Kidney epithelial cell (primary cell): Measurements from ENCODE around the gene ING2. TPM values are rescaled to one million over a fixed set of nuclear protein-coding genes. Genes with fewer than 3 reads are reported as not detected.
A peak's percentile ranks its signal among the peaks of the same experiment; 100 is the strongest.

ENCODE experiments used
- DNase-seq: peaks from one replicate; pipeline ENCODE4 v3.0.0-alpha.2; 2010; ENCODE audit warnings: low read depth
- H3K27me3 ChIP-seq: 2 replicates; pipeline ENCODE4 v1.6.0; 2011; ENCODE audit warnings: low read length; ENCODE audit not compliant: control insufficient read depth, insufficient read depth
- H3K36me3 ChIP-seq: 2 replicates; pipeline ENCODE4 v1.5.1; 2011; ENCODE audit warnings: low read length; ENCODE audit not compliant: control insufficient read depth, insufficient read depth
- H3K4me3 ChIP-seq: 2 replicates; pipeline ENCODE4 v1.5.1; 2011; ENCODE audit warnings: low read depth, mild to moderate bottlenecking, control low read depth, low read length
- CTCF ChIP-seq: IDR thresholded peaks from 2 replicates; pipeline ENCODE4 v1.5.1; 2011; ENCODE audit warnings: mild to moderate bottlenecking, moderate library complexity, low read length, control low read depth, inconsistent platforms; ENCODE audit not compliant: insufficient read depth, poor library complexity, severe bottlenecking
- total RNA-seq: library from RNA; depleted of rRNA; stranded (reverse); fragments of >200 nt; gene quantifications from 2 replicates; pipeline ENCODE4 v1.2.3, GENCODE V29; 2015

The ING2 gene
- total RNA-seq, 1 donor from 2014 or later = 9.9 TPM

- TF ChIP-seq CTCF = no peak
- no peaks in the 10 kb centered on the region for H3K36me3 ChIP-seq
- no peak overlapping the region for H3K4me3 ChIP-seq
- no peaks in the 10 kb centered on the region for H3K27me3 ChIP-seq
- DNase-seq = no peak
Measured at GRCh38 chr4:183468210-183469095, 36.4 kb upstream of the ING2 start.

- Histone ChIP-seq H3K36me3 (no peaks in the 10 kb centered on the region), H3K27me3 (no peaks in the 10 kb centered on the region), H3K4me3 (no peak overlapping the region)
- no peak for TF ChIP-seq CTCF
- no peak for DNase-seq
Measured at GRCh38 chr4:183469285-183469684, 35.6 kb upstream of the ING2 start.

GRCh38 chr4:183469936-183470335 is 34.9 kb upstream of the ING2 start:
- no peaks in the 10 kb centered on the region for H3K27me3 ChIP-seq
- H3K4me3 ChIP-seq = no peak overlapping the region
- no peak for DNase-seq
- no peaks in the 10 kb centered on the region for H3K36me3 ChIP-seq
- no peak for TF ChIP-seq CTCF

GRCh38 chr4:183470821-183471220 is 34.0 kb upstream of the ING2 start:
- TF ChIP-seq CTCF = no peak
- DNase-seq = no peak
- Histone ChIP-seq H3K27me3 (no peaks in the 10 kb centered on the region), H3K4me3 (no peak overlapping the region), H3K36me3 (no peaks in the 10 kb centered on the region)

GRCh38 chr4:183471946-183472708 is 32.7 kb upstream of the ING2 start:
- no peak for DNase-seq
- Histone ChIP-seq H3K36me3 (no peaks in the 10 kb centered on the region), H3K27me3 (no peaks in the 10 kb centered on the region), H3K4me3 (no peak overlapping the region)
- TF ChIP-seq CTCF = peak; percentile 75
